Amniotic epithelial cell (primary cell): ENCODE results near the gene CTAGE9.
A peak's percentile ranks its signal among the peaks of the same experiment; 100 is the strongest.

Experiments
- DNase-seq: peaks from one replicate; pipeline ENCODE4 v3.0.0-alpha.2; 2010; ENCODE audit warnings: low read depth

CTAGE9 gene

GRCh38 chr6:131669891-131670290 is 40.9 kb downstream of the CTAGE9 start:
- DNase-seq: no peak

GRCh38 chr6:131663578-131664165 is 47.1 kb downstream of the CTAGE9 start:
- no peak for DNase-seq

- peak; percentile 29 for DNase-seq
Observed at GRCh38 chr6:131660195-131660594, 50.6 kb downstream of the CTAGE9 start.
